Sigmoid colon (tissue), 7 donors: ENCODE results near the gene SDK1. TPM values are rescaled to one million over a fixed set of nuclear protein-coding genes. Genes with fewer than 3 reads are reported as not detected.
"Not testable (repeated sequence)": the region's sequence is repeated elsewhere in the genome, so short reads cannot be mapped to it uniquely, and the experiment has no call there.

ENCODE experiments used
- DNase-seq: peaks from one replicate; pipeline ENCODE4 v3.0.0-alpha.2; 2019
- H3K27ac ChIP-seq, 4 donors: fragments of 200-600 bp; sonication (generic); one replicate each; pipeline ENCODE4 v1.5.1; 2016 to 2019; ENCODE audit warnings: mild to moderate bottlenecking in 1 of 4
- H3K27me3 ChIP-seq, 3 donors: fragments of 200-600 bp; sonication (generic); one replicate each; pipeline ENCODE4 v1.5.1; 2019; ENCODE audit warnings: mild to moderate bottlenecking in 1 of 3
- H3K36me3 ChIP-seq, 4 donors: fragments of 200-600 bp; sonication (generic); one replicate each; pipeline ENCODE4 v1.5.1; 2016 to 2019
- H3K4me1 ChIP-seq, 4 donors: fragments of 200-600 bp; sonication (generic); one replicate each; pipeline ENCODE4 v1.5.1; 2017 to 2019
- H3K4me3 ChIP-seq, 4 donors: fragments of 200-600 bp; sonication (generic); one replicate each; pipeline ENCODE4 v1.5.1; 2017 to 2019; ENCODE audit warnings: mild to moderate bottlenecking in 2 of 4, moderate library complexity in 1 of 4
- H3K9me3 ChIP-seq, 4 donors: fragments of 200-600 bp in 3 of 4; sonication (generic) in 3 of 4; one replicate each; pipeline versions ENCODE4 v1.5.1 to v1.6.1; 2013 to 2019
- EP300 ChIP-seq, 4 donors: sonication (generic); formaldehyde crosslinking; IDR thresholded peaks; one replicate each; pipeline ENCODE4 v1.6.1; 2017; ENCODE audit warnings: antibody characterized with exemption in 4 of 4
- POLR2A ChIP-seq, 2 donors: fragments of 450-650 bp; IDR thresholded peaks; one replicate each; pipeline ENCODE4 v1.6.1; 2016; ENCODE audit warnings: antibody characterized with exemption in 2 of 2, mild to moderate bottlenecking in 2 of 2, moderate library complexity in 2 of 2
- POLR2AphosphoS5 ChIP-seq, 4 donors: sonication (generic); formaldehyde crosslinking; IDR thresholded peaks; one replicate each; pipeline ENCODE4 v1.6.1; 2017; ENCODE audit warnings: antibody characterized with exemption in 4 of 4
- WGBS, 2 donors: extraction: QIAGEN DNeasy Blood & Tissue Kit; methylation state at CpG; one replicate each; pipeline ENCODE4 v1.1.7; 2013; 5-methylcytosine and 5-hydroxymethylcytosine counted together
- intact Hi-C: fragments of 100-400 bp; cut with DNase I; formaldehyde crosslinking; loops from one replicate; pipeline ENCODE4 v1.15.1; 2023
- polyA plus RNA-seq, 3 donors: library from polyadenylated mRNA; stranded (reverse); fragments of 200-250 nt; gene quantifications; one replicate each; pipeline ENCODE4 v1.2.3, GENCODE V29; 2013
- total RNA-seq, 4 donors: library from RNA; depleted of rRNA; stranded (reverse); fragments of >200 nt; gene quantifications; one replicate each; pipeline ENCODE4 v1.1.0, GENCODE V29; 2016
- TF ChIP-seq, protein P1 (sequence below), 4 experiments: fragments of 450-650 bp in 3 of 4; fragments of 200-600 bp in 1 of 4; IDR thresholded peaks; one replicate each; pipeline ENCODE4 v1.5.1; 2016 to 2019; ENCODE audit warnings: antibody characterized with exemption in 4 of 4, mild to moderate bottlenecking in 3 of 4, moderate library complexity in 2 of 4
- donor health status: healthy with polysubstance abuse.
- donor health status: Bipolar disorder and iron deficiency.
- donor health status: healthy.

The SDK1 gene
- total and polyA plus RNA-seq, 7 donors = under 0.01 to 23.0 (median 10.0) TPM; not detected in 1

- intact Hi-C loops = no loop called here
- Histone ChIP-seq H3K27me3 (no peaks in the 10 kb centered on the region), H3K9me3 (no peaks in the 10 kb centered on the region), H3K27ac (no peak overlapping the region), H3K4me1 (no peaks in the 10 kb centered on the region), H3K4me3 (no peak overlapping the region), H3K36me3 (no peaks in the 10 kb centered on the region)
- WGBS, 2 donors = 80 to 95% methylated on average over 9 of the region's 9 CpGs
- TF ChIP-seq, protein P1, sequence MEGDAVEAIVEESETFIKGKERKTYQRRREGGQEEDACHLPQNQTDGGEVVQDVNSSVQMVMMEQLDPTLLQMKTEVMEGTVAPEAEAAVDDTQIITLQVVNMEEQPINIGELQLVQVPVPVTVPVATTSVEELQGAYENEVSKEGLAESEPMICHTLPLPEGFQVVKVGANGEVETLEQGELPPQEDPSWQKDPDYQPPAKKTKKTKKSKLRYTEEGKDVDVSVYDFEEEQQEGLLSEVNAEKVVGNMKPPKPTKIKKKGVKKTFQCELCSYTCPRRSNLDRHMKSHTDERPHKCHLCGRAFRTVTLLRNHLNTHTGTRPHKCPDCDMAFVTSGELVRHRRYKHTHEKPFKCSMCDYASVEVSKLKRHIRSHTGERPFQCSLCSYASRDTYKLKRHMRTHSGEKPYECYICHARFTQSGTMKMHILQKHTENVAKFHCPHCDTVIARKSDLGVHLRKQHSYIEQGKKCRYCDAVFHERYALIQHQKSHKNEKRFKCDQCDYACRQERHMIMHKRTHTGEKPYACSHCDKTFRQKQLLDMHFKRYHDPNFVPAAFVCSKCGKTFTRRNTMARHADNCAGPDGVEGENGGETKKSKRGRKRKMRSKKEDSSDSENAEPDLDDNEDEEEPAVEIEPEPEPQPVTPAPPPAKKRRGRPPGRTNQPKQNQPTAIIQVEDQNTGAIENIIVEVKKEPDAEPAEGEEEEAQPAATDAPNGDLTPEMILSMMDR (IDR thresholded peaks at IDR 0.05) = no peak
- no peak for DNase-seq
Observed at GRCh38 chr7:3574386-3574785, 273.3 kb downstream of the SDK1 start.

DNA sequence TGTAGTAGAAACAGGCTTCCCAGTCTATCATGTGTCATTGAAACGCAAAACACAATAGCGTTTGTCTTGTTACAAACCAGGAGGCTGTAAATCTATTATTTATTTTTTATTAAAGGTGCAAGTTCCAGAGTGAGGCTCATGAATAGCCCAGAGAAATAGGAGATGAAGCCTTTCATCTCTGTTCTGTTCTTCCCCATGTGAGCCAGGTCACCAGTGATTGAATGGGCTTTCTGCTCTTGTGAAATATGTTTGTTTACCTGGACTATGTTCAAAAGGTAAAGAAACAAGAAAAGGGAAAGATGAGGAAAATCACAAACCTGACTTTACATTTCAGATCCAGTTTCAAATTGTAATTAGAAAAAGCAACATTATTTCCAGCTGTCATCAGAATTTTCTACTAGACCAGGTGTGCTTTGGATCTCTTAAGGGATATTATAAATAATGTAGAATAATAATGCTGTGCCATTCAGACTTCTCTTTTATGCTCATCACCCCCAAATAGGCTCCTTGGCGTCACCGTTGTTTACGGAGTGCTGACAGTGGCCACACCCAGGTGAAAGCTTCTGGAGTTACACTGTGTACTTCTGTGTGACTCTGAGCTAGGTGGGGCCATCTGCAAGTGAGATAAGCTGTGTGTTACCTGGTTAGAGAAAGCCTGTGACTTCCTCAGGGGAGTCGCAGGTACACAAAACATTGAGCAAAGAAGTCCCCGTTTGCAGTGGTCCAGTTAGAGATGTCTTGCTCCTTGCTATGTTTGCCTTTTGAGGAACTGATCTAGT is 274.9 kb downstream of the SDK1 start:
- no peak for DNase-seq
- H3K36me3 ChIP-seq = no peaks in the 10 kb centered on the region
- H3K4me1 ChIP-seq = no peaks in the 10 kb centered on the region
- WGBS, 2 donors = 21 to 75% methylated on average over 7 of the region's 7 CpGs
- no peak overlapping the region for H3K4me3 ChIP-seq
- no peak overlapping the region for H3K27ac ChIP-seq
- TF ChIP-seq POLR2AphosphoS5 (IDR thresholded peaks at IDR 0.05) = no peak
- no peak for TF ChIP-seq EP300 (IDR thresholded peaks at IDR 0.05)
- TF ChIP-seq, protein P1 (IDR thresholded peaks at IDR 0.05) = no peak
- TF ChIP-seq POLR2A (IDR thresholded peaks at IDR 0.05) = no peak
- no peaks in the 10 kb centered on the region for H3K27me3 ChIP-seq
- intact Hi-C loops = no loop called here
- no peaks in the 10 kb centered on the region for H3K9me3 ChIP-seq

DNA sequence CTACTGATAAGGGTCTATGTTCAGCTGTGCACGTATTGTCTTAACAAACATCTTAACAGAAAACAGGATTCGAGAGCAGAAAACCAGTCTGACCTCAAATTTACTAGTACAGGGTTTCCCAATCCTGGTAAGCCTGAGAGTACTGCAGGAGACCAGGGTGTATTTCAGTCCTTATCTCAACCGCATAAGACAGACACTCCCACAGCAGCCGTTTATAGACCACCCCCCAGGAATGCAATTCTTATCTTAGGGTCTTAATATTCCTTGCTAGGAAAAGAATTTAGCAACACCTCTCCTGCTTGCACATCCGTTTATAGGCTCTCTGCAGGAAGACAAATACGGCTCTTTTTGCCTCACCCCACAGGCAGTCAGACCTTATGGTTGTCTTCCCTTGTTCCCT is 277.3 kb downstream of the SDK1 start:
- H3K9me3 ChIP-seq = no peaks in the 10 kb centered on the region
- TF ChIP-seq POLR2AphosphoS5 (IDR thresholded peaks at IDR 0.05) = no peak
- H3K27ac ChIP-seq = no peak overlapping the region
- H3K4me3 ChIP-seq = no peak overlapping the region
- intact Hi-C loops = no loop called here
- no peaks in the 10 kb centered on the region for H3K27me3 ChIP-seq
- no peak for DNase-seq
- H3K36me3 ChIP-seq = no peaks in the 10 kb centered on the region
- H3K4me1 ChIP-seq = no peaks in the 10 kb centered on the region
- 90 to 93% methylated on average over 6 of the region's 6 CpGs for WGBS, 2 donors

DNA sequence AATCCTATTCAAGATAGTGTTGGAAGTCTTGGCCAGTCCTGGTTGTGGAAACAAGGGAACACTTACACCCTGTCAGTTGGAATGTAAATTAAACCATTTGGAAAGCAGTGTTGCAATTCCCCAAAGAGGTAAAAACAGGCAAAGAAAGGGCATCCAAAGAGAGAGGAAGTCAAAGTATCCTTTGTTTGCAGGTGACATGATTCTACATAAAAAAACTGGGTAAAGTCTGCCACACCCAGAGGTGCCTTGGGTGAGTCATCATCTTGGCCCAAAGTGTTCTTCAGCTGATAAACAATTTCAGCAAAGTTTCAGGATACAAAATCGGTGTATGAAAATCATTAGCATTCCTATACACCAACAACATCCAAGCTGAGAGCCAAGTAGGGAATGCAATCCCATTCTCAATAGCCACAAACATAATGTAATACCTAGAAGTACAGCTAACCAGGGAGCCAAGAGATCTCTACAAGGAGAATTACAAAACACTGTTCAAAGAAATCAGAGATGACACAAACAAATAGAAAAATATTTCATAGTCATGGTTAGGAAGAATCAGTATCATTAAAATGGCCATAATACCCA is 278.7 kb downstream of the SDK1 start:
- no peaks in the 10 kb centered on the region for H3K9me3 ChIP-seq
- TF ChIP-seq POLR2AphosphoS5 (IDR thresholded peaks at IDR 0.05) (no peak), POLR2A (IDR thresholded peaks at IDR 0.05) (no peak), EP300 (IDR thresholded peaks at IDR 0.05) (no peak)
- TF ChIP-seq, protein P1 (IDR thresholded peaks at IDR 0.05) = no peak
- no peaks in the 10 kb centered on the region for H3K36me3 ChIP-seq
- H3K4me3 ChIP-seq = no peak overlapping the region
- intact Hi-C loops = no loop called here
- no peak for DNase-seq
- no peak overlapping the region for H3K27ac ChIP-seq
- 25 to 76% methylated on average over 1 of the region's 1 CpG for WGBS, 2 donors
- no peaks in the 10 kb centered on the region for H3K4me1 ChIP-seq
- H3K27me3 ChIP-seq = no peaks in the 10 kb centered on the region

DNA sequence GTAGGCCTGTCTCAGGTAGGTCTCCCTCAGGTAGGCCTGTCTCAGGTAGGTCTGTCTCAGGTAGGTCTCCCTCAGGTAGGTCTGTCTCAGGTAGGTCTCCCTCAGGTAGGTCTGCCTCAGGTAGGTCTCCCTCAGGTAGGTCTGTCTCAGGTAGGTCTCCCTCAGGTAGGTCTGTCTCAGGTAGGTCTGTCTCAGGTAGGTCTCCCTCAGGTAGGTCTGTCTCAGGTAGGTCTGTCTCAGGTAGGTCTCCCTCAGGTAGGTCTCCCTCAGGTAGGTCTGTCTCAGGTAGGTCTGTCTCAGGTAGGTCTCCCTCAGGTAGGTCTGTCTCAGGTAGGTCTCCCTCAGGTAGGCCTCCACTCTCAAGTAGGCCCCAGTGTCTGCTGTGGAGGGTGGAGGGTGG is 281.1 kb downstream of the SDK1 start:
- H3K4me1 ChIP-seq, H3K27ac ChIP-seq, H3K36me3 ChIP-seq, DNase-seq, H3K9me3 ChIP-seq, H3K4me3 ChIP-seq, intact Hi-C loops, H3K27me3 ChIP-seq: not testable (repeated sequence)

- H3K9me3 ChIP-seq = no peaks in the 10 kb centered on the region
- H3K36me3 ChIP-seq = no peaks in the 10 kb centered on the region
- intact Hi-C loops = no loop called here
- H3K27ac ChIP-seq = no peak overlapping the region
- DNase-seq = no peak
- H3K4me1 ChIP-seq = peaks cover 0 to 5% (median 0%) of the 10 kb centered on the region in 4 donors
- 84 to 92% methylated on average over 4 of the region's 4 CpGs for WGBS, 2 donors
- H3K4me3 ChIP-seq = no peak overlapping the region
- no peaks in the 10 kb centered on the region for H3K27me3 ChIP-seq
- TF ChIP-seq POLR2AphosphoS5 (IDR thresholded peaks at IDR 0.05) = no peak
- TF ChIP-seq POLR2A (IDR thresholded peaks at IDR 0.05) = no peak
- TF ChIP-seq, protein P1 (IDR thresholded peaks at IDR 0.05) = no peak
- TF ChIP-seq EP300 (IDR thresholded peaks at IDR 0.05) = no peak
Observed at GRCh38 chr7:3585826-3586225, 284.8 kb downstream of the SDK1 start.
